Trophoblast cell (in vitro differentiated cells and primary cell): Measurements from ENCODE around the gene KIF2A.
A peak's percentile ranks its signal among the peaks of the same experiment; 100 is the strongest.

ENCODE experiments used
- DNase-seq, 2 donors: peaks; one replicate each; pipeline ENCODE4 v3.0.0-alpha.2; 2016
- H2AFZ ChIP-seq: 2 replicates; pipeline ENCODE4 v1.6.1; 2013; ENCODE audit warnings: low read length, moderate library complexity, mild to moderate bottlenecking; ENCODE audit not compliant: insufficient read depth, poor library complexity
- H2AK5ac ChIP-seq: 2 replicates; pipeline ENCODE4 v1.6.1; 2013; ENCODE audit warnings: mild to moderate bottlenecking, low read length
- H2BK120ac ChIP-seq: 2 replicates; pipeline ENCODE4 v1.6.1; 2013; ENCODE audit warnings: low read length, mild to moderate bottlenecking, moderate library complexity; ENCODE audit not compliant: insufficient read depth, poor library complexity
- H2BK12ac ChIP-seq: 2 replicates; pipeline ENCODE4 v1.6.1; 2013; ENCODE audit warnings: mild to moderate bottlenecking, low read length, moderate library complexity
- H2BK5ac ChIP-seq: 2 replicates; pipeline ENCODE4 v1.6.1; 2013; ENCODE audit warnings: low read length, low read depth, moderate library complexity, mild to moderate bottlenecking; ENCODE audit not compliant: poor library complexity
- H3K14ac ChIP-seq: 2 replicates; pipeline ENCODE4 v1.6.1; 2013; ENCODE audit warnings: mild to moderate bottlenecking, low read length
- H3K18ac ChIP-seq: 2 replicates; pipeline ENCODE4 v1.6.1; 2013; ENCODE audit warnings: mild to moderate bottlenecking, low read length
- H3K23ac ChIP-seq: 2 replicates; pipeline ENCODE4 v1.6.1; 2013; ENCODE audit warnings: low read length
- H3K27ac ChIP-seq: 2 replicates; pipeline ENCODE4 v1.5.1; 2013; ENCODE audit warnings: low read depth, mild to moderate bottlenecking, inconsistent platforms, low read length, moderate library complexity
- H3K27me3 ChIP-seq: 2 replicates; pipeline ENCODE4 v1.6.1; 2013; ENCODE audit warnings: inconsistent platforms, mild to moderate bottlenecking, low read length, moderate library complexity; ENCODE audit not compliant: insufficient read depth
- H3K36me3 ChIP-seq, 2 experiments: 1 replicate in 1 of 2; 2 replicates in 1 of 2; pipeline ENCODE4 v1.6.1; 2013; ENCODE audit warnings: low read length in 2 of 2, mild to moderate bottlenecking in 2 of 2, moderate library complexity in 1 of 2; ENCODE audit not compliant: insufficient read depth in 2 of 2, control insufficient read depth in 1 of 2
- H3K4ac ChIP-seq: 2 replicates; pipeline ENCODE4 v1.6.1; 2013; ENCODE audit warnings: low read depth, mild to moderate bottlenecking, low read length, moderate library complexity
- H3K4me1 ChIP-seq, 2 experiments: 1 replicate in 1 of 2; 2 replicates in 1 of 2; pipeline ENCODE4 v1.6.1; 2013; ENCODE audit warnings: low read length in 2 of 2, mild to moderate bottlenecking in 2 of 2, moderate library complexity in 1 of 2; ENCODE audit not compliant: insufficient read depth in 2 of 2, control insufficient read depth in 1 of 2
- H3K4me2 ChIP-seq: 2 replicates; pipeline ENCODE4 v1.6.1; 2013; ENCODE audit warnings: inconsistent platforms, mild to moderate bottlenecking, low read length, moderate library complexity
- H3K4me3 ChIP-seq: 2 replicates; pipeline ENCODE4 v1.5.1; 2013; ENCODE audit warnings: mild to moderate bottlenecking, low read depth, low read length, inconsistent platforms
- H3K79me1 ChIP-seq: one replicate; pipeline ENCODE4 v1.6.1; 2013; ENCODE audit warnings: low read length
- H3K79me2 ChIP-seq: 2 replicates; pipeline ENCODE4 v1.6.1; 2013; ENCODE audit warnings: low read length, mild to moderate bottlenecking; ENCODE audit not compliant: control insufficient read depth, insufficient read depth, poor library complexity
- H3K9ac ChIP-seq: 2 replicates; pipeline ENCODE4 v1.6.1; 2013; ENCODE audit warnings: mild to moderate bottlenecking, low read length
- H3K9me3 ChIP-seq: 2 replicates; pipeline ENCODE4 v1.6.1; 2013; ENCODE audit warnings: low read depth, mild to moderate bottlenecking, control low read depth, inconsistent platforms, low read length; ENCODE audit not compliant: insufficient read depth
- H4K12ac ChIP-seq: 2 replicates; pipeline ENCODE4 v1.6.1; 2013; ENCODE audit warnings: low read depth, mild to moderate bottlenecking, low read length, moderate library complexity
- H4K8ac ChIP-seq: 2 replicates; pipeline ENCODE4 v1.6.1; 2013; ENCODE audit warnings: low read depth, mild to moderate bottlenecking, low read length, moderate library complexity
- H4K91ac ChIP-seq: one replicate; pipeline ENCODE4 v1.6.1; 2013; ENCODE audit warnings: low read depth, mild to moderate bottlenecking, low read length, moderate library complexity
- WGBS: extraction: QIAGEN DNeasy Blood & Tissue Kit; methylation state at CpG from one replicate; pipeline ENCODE4 v1.1.7; 2013; ENCODE audit warnings: missing lambda C conversion rate; ENCODE audit not compliant: insufficient read length, insufficient coverage; ENCODE audit errors: extremely low coverage; 5-methylcytosine and 5-hydroxymethylcytosine counted together

KIF2A gene

DNA sequence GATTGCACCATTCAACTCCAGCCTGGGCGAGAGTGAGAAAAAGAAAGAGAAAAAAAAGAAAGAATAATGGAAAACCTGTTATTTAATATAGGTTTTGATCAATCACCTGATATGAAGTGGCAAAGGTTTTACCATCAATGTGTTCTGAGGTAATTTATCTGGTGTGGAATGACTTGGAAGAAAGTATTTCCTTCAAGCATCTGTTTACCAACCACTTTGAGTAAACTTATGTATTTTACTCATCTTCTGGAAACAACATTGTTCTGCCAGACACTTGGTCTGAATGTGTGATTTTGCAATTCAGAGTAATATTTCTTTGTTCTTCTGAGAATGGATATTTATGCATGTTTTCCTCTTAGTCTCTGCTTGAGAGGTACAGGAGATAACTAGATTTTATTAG is 24.3 kb downstream of the KIF2A start:
- no peak overlapping the region for H3K23ac ChIP-seq
- no peak overlapping the region for H3K4me3 ChIP-seq
- H2AK5ac ChIP-seq, result no peak overlapping the region
- H3K36me3 ChIP-seq, result peaks cover 10 to 14% of the 10 kb centered on the region in 2 experiments
- no peak overlapping the region for H3K27ac ChIP-seq
- no peaks in the 10 kb centered on the region for H3K9me3 ChIP-seq
- no peak overlapping the region for H2BK120ac ChIP-seq
- H2AFZ ChIP-seq, result no peak overlapping the region
- no peak overlapping the region for H3K4me2 ChIP-seq
- WGBS, result no CpG with 5 or more reads among the region's 1 CpG
- no peaks in the 10 kb centered on the region for H3K79me1 ChIP-seq
- H2BK5ac ChIP-seq, result no peak overlapping the region
- H2BK12ac ChIP-seq, result no peak overlapping the region
- peaks cover 2% of the 10 kb centered on the region for H3K79me2 ChIP-seq
- H3K4ac ChIP-seq, result no peak overlapping the region
- no peak overlapping the region for H4K8ac ChIP-seq
- H3K14ac ChIP-seq, result no peak overlapping the region
- no peak overlapping the region for H4K12ac ChIP-seq
- H3K18ac ChIP-seq, result no peak overlapping the region
- no peaks in the 10 kb centered on the region for H3K27me3 ChIP-seq
- no peak for DNase-seq
- no peak overlapping the region for H3K9ac ChIP-seq
- H4K91ac ChIP-seq, result no peak overlapping the region
- H3K4me1 ChIP-seq, result no peaks in the 10 kb centered on the region

GRCh38 chr5:62331921-62332320 is 25.9 kb downstream of the KIF2A start:
- peaks cover 10 to 14% of the 10 kb centered on the region in 2 experiments for H3K36me3 ChIP-seq
- H3K4me3 ChIP-seq, result no peak overlapping the region
- H4K8ac ChIP-seq, result no peak overlapping the region
- no peak overlapping the region for H3K18ac ChIP-seq
- no peaks in the 10 kb centered on the region for H3K4me1 ChIP-seq
- H3K9me3 ChIP-seq, result no peaks in the 10 kb centered on the region
- DNase-seq, result no peak
- no peak overlapping the region for H3K14ac ChIP-seq
- no peak overlapping the region for H3K4ac ChIP-seq
- no peak overlapping the region for H3K9ac ChIP-seq
- H3K4me2 ChIP-seq, result no peak overlapping the region
- no peak overlapping the region for H4K91ac ChIP-seq
- no peak overlapping the region for H2BK120ac ChIP-seq
- no peak overlapping the region for H3K23ac ChIP-seq
- H3K79me2 ChIP-seq, result peaks cover 2% of the 10 kb centered on the region
- no peaks in the 10 kb centered on the region for H3K27me3 ChIP-seq
- no peak overlapping the region for H2BK5ac ChIP-seq
- H4K12ac ChIP-seq, result no peak overlapping the region
- no peak overlapping the region for H2AFZ ChIP-seq
- H2BK12ac ChIP-seq, result no peak overlapping the region
- H3K79me1 ChIP-seq, result no peaks in the 10 kb centered on the region
- no peak overlapping the region for H2AK5ac ChIP-seq
- no peak overlapping the region for H3K27ac ChIP-seq

- no CpG with 5 or more reads among the region's 8 CpGs for WGBS
These were observed 27.3 kb downstream of the KIF2A start for GRCh38 chr5:62333250-62333794.

DNA sequence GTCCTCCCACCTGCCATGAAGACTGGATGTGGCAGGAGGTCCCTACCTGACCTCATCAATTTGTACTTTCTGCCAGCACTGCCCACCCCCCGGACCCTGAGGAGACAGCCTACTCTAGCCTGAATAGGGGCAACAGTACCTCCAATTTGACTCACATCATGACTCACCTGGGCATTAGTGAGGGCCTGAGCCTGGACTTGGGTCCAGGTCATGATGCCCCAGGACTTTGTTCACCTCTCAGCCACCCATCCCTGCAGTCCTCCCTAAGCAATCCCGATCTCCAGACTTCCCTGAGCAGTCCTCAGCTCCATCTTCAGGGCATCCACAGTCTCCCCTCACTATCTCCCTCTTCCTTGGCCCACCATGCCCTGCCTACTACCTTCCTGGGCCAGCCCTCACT is 28.1 kb downstream of the KIF2A start:
- Histone ChIP-seq H3K4ac (no peak overlapping the region), H3K79me2 (peaks cover 2% of the 10 kb centered on the region), H3K23ac (no peak overlapping the region), H3K36me3 (peaks cover 10 to 14% of the 10 kb centered on the region in 2 experiments), H3K9me3 (no peaks in the 10 kb centered on the region), H3K4me3 (no peak overlapping the region), H3K27ac (no peak overlapping the region), H2BK12ac (no peak overlapping the region), H4K91ac (no peak overlapping the region), H2AK5ac (no peak overlapping the region), H2BK120ac (no peak overlapping the region), H2BK5ac (no peak overlapping the region), H3K18ac (no peak overlapping the region), H3K4me1 (no peaks in the 10 kb centered on the region), H3K27me3 (no peaks in the 10 kb centered on the region), H4K12ac (no peak overlapping the region), H3K79me1 (no peaks in the 10 kb centered on the region), H3K14ac (no peak overlapping the region), H4K8ac (no peak overlapping the region), H2AFZ (no peak overlapping the region), H3K9ac (no peak overlapping the region), H3K4me2 (no peak overlapping the region)
- DNase-seq, result no peak
- WGBS, result no CpG with 5 or more reads among the region's 2 CpGs

More at GRCh38 chr5:62333250-62333794, 27.3 kb downstream of the KIF2A start:
- Histone ChIP-seq H2BK5ac (no peak overlapping the region), H2BK12ac (no peak overlapping the region), H4K12ac (no peak overlapping the region), H3K14ac (no peak overlapping the region), H3K27me3 (no peaks in the 10 kb centered on the region), H2BK120ac (no peak overlapping the region), H3K79me1 (no peaks in the 10 kb centered on the region), H3K27ac (no peak overlapping the region), H3K9me3 (no peaks in the 10 kb centered on the region), H2AFZ (no peak overlapping the region), H4K91ac (no peak overlapping the region), H3K79me2 (peaks cover 2% of the 10 kb centered on the region), H3K4me3 (no peak overlapping the region), H3K4ac (peak overlapping the region; percentile 29), H3K9ac (no peak overlapping the region), H3K23ac (no peak overlapping the region), H3K18ac (peak overlapping the region; percentile 68), H3K4me2 (no peak overlapping the region), H3K36me3 (peaks cover 10 to 14% of the 10 kb centered on the region in 2 experiments), H3K4me1 (no peaks in the 10 kb centered on the region), H4K8ac (no peak overlapping the region), H2AK5ac (no peak overlapping the region)
- no peak for DNase-seq
